ENCODE measurements around the gene SLC17A7.
A peak's percentile ranks its signal among the peaks of the same experiment; 100 is the strongest.
"Not testable (repeated sequence)": the region's sequence is repeated elsewhere in the genome, so short reads cannot be mapped to it uniquely, and the experiment has no call there.

SLC17A7 gene

DNA sequence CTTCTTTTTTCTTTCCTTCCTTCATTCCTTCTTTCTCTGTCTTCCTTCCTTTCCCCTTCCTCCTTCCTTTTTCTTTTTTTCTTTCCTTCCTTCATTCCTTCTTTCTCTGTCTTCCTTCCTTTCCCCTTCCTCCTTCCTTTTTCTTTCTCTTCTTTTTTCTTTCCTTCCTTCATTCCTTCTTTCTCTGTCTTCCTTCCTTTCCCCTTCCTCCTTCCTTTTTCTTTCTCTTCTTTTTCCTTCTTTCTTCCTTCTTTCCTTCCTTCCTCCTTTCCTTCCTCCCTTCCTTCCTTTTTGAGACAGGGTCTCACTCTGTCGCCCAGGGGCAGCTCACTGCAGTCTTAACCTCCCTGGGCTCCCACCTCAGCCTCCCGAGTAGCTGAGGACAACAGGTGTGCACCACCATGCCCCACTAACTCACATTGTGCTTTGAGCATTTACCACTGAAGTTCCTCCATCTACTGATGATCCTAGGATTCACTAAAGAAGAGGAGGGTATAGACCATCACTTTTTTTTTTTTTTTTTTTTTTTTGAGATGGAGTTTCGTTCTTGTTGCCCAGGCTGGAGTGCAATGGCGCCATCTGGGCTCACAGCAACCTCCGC lies 2.9 kb upstream of the SLC17A7 start:
- not testable (repeated sequence) for H3K27ac ChIP-seq (ENCODE audit: low read depth, low read length); H2AFZ ChIP-seq (ENCODE audit: insufficient read depth, low read length, poor library complexity); H2BK5ac ChIP-seq (ENCODE audit: low read depth, low read length, poor library complexity); H2AK5ac ChIP-seq (ENCODE audit: low read length); H3K4me1 ChIP-seq (ENCODE audit: control insufficient read depth in 1 of 2, insufficient read depth in 2 of 2, low read length in 2 of 2); H2BK12ac ChIP-seq (ENCODE audit: low read length); H3K4ac ChIP-seq (ENCODE audit: low read depth, low read length); H4K12ac ChIP-seq (ENCODE audit: low read depth, low read length); H2BK120ac ChIP-seq (ENCODE audit: insufficient read depth, low read length, poor library complexity); H3K4me2 ChIP-seq (ENCODE audit: low read length); H3K79me1 ChIP-seq (ENCODE audit: low read length); H4K91ac ChIP-seq (ENCODE audit: low read depth, low read length); H3K9ac ChIP-seq (ENCODE audit: low read length); H3K18ac ChIP-seq (ENCODE audit: low read length); DNase-seq; H3K23ac ChIP-seq (ENCODE audit: low read length); H3K14ac ChIP-seq (ENCODE audit: low read length); H3K9me3 ChIP-seq (ENCODE audit: insufficient read depth, low read depth, low read length); H3K79me2 ChIP-seq (ENCODE audit: control insufficient read depth, insufficient read depth, low read length, poor library complexity); H3K4me3 ChIP-seq (ENCODE audit: low read depth, low read length)
- Histone ChIP-seq H3K27me3 (ENCODE audit: insufficient read depth, low read length) (peaks cover 31% of the 10 kb centered on the region), H3K36me3 (ENCODE audit: control insufficient read depth in 1 of 2, insufficient read depth in 2 of 2, low read length in 2 of 2) (peaks cover 19 to 24% of the 10 kb centered on the region in 2 experiments), H4K8ac (ENCODE audit: low read depth, low read length) (peak overlapping the region; percentile 10)
- WGBS (ENCODE audit: extremely low coverage, insufficient coverage, insufficient read length), result no CpG with 5 or more reads among the region's 5 CpGs

DNA sequence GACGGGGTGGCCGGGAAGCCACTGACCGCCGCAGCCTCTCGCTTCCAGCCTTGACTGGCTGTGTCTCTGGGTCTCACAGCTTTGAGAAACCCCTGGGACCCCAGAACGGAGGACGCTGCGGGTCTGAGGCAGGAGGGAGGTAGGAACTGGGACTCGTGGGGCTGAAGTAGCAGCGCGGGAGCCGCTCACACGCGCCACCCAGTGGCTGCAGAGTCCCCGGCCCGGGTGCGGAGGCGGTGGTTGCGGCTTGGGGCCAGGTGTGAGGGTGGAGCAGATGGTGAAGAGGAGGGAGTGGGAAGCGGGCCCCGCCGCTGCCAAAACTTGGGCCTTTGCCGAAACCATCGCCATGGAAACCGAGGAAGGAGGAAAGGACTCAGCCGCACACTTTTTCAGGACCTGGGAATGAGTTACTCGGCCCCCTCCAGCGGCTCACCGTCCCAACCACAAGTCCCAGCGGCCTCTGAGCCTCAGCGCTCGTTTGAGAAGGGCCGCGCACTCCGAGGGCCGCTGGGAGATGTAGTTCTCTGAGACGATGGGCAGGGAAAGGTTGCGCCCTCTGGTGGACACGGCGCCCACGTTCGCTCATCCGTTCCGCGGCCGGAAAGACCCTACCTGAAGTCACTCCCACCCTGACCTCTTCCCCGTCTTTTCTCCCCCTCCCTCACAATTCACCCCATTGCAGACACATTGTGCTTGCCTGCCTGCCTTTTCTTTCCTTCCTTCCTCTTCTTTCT lies 2.2 kb upstream of the SLC17A7 start:
- Histone ChIP-seq H2BK5ac (ENCODE audit: low read depth, low read length, poor library complexity) (no peak overlapping the region), H3K4me1 (ENCODE audit: control insufficient read depth in 1 of 2, insufficient read depth in 2 of 2, low read length in 2 of 2) (no peaks in the 10 kb centered on the region), H3K9ac (ENCODE audit: low read length) (peak overlapping the region; percentile 57), H2BK120ac (ENCODE audit: insufficient read depth, low read length, poor library complexity) (peak overlapping the region; percentile 7), H3K36me3 (ENCODE audit: control insufficient read depth in 1 of 2, insufficient read depth in 2 of 2, low read length in 2 of 2) (peaks cover 17 to 21% of the 10 kb centered on the region in 2 experiments), H3K4me3 (ENCODE audit: low read depth, low read length) (peak overlapping the region; percentile 75), H3K18ac (ENCODE audit: low read length) (peak overlapping the region; percentile 3), H3K79me2 (ENCODE audit: control insufficient read depth, insufficient read depth, low read length, poor library complexity) (peaks cover 3% of the 10 kb centered on the region), H4K12ac (ENCODE audit: low read depth, low read length) (peak overlapping the region; percentile 38), H4K8ac (ENCODE audit: low read depth, low read length) (peak overlapping the region; percentile 8), H2AFZ (ENCODE audit: insufficient read depth, low read length, poor library complexity) (peak overlapping the region; percentile 35), H3K27ac (ENCODE audit: low read depth, low read length) (no peak overlapping the region), H3K14ac (ENCODE audit: low read length) (peak overlapping the region; percentile 33), H3K9me3 (ENCODE audit: insufficient read depth, low read depth, low read length) (peaks cover 5% of the 10 kb centered on the region), H3K23ac (ENCODE audit: low read length) (no peak overlapping the region), H3K27me3 (ENCODE audit: insufficient read depth, low read length) (peaks cover 37% of the 10 kb centered on the region), H2BK12ac (ENCODE audit: low read length) (no peak overlapping the region), H3K4ac (ENCODE audit: low read depth, low read length) (no peak overlapping the region), H3K4me2 (ENCODE audit: low read length) (peak overlapping the region; percentile 94), H2AK5ac (ENCODE audit: low read length) (no peak overlapping the region), H4K91ac (ENCODE audit: low read depth, low read length) (peak overlapping the region; percentile 49), H3K79me1 (ENCODE audit: low read length) (peaks cover 5% of the 10 kb centered on the region)
- DNase-seq, result peak; percentile 93 to 96
- no CpG with 5 or more reads among the region's 47 CpGs for WGBS (ENCODE audit: extremely low coverage, insufficient coverage, insufficient read length)

GRCh38 chr19:49442771-49443365 lies 1.5 kb upstream of the SLC17A7 start:
- peak overlapping the region; percentile 8 for H4K8ac ChIP-seq (ENCODE audit: low read depth, low read length)
- no CpG with 5 or more reads among the region's 43 CpGs for WGBS (ENCODE audit: extremely low coverage, insufficient coverage, insufficient read length)
- H3K79me1 ChIP-seq (ENCODE audit: low read length), result peaks cover 5% of the 10 kb centered on the region

DNA sequence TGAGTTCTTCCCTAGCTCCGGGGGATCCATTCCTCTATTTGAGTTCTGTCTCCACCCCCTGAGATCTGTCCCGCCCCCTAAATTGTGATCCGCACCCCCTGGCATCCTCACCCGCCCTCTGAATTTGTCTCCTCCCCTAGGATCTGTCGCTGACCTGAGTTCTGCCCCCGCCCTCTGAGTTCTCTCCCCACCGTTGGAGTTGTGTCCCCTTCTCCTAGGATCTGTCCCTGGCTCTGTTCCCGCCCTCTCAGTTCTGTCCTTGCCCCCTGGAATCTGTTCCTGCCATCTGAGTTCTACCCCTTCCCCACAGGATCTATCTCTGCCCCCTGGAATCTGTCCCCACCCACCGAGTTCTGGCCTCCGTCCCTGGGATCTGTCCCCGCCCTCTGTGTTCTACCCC lies 1.0 kb upstream of the SLC17A7 start:
- Histone ChIP-seq H3K79me2 (ENCODE audit: control insufficient read depth, insufficient read depth, low read length, poor library complexity) (peaks cover 3% of the 10 kb centered on the region), H3K14ac (ENCODE audit: low read length) (no peak overlapping the region), H3K4me1 (ENCODE audit: control insufficient read depth in 1 of 2, insufficient read depth in 2 of 2, low read length in 2 of 2) (no peaks in the 10 kb centered on the region), H3K36me3 (ENCODE audit: control insufficient read depth in 1 of 2, insufficient read depth in 2 of 2, low read length in 2 of 2) (peaks cover 10 to 11% of the 10 kb centered on the region in 2 experiments), H3K27me3 (ENCODE audit: insufficient read depth, low read length) (peaks cover 46% of the 10 kb centered on the region), H3K9ac (ENCODE audit: low read length) (no peak overlapping the region), H3K9me3 (ENCODE audit: insufficient read depth, low read depth, low read length) (peaks cover 5% of the 10 kb centered on the region), H3K27ac (ENCODE audit: low read depth, low read length) (no peak overlapping the region), H2BK120ac (ENCODE audit: insufficient read depth, low read length, poor library complexity) (no peak overlapping the region), H3K18ac (ENCODE audit: low read length) (no peak overlapping the region), H3K4me3 (ENCODE audit: low read depth, low read length) (no peak overlapping the region), H3K79me1 (ENCODE audit: low read length) (peaks cover 5% of the 10 kb centered on the region), H3K4me2 (ENCODE audit: low read length) (peak overlapping the region; percentile 36), H4K8ac (ENCODE audit: low read depth, low read length) (no peak overlapping the region), H4K91ac (ENCODE audit: low read depth, low read length) (no peak overlapping the region), H4K12ac (ENCODE audit: low read depth, low read length) (no peak overlapping the region), H2AK5ac (ENCODE audit: low read length) (no peak overlapping the region), H3K4ac (ENCODE audit: low read depth, low read length) (no peak overlapping the region), H3K23ac (ENCODE audit: low read length) (no peak overlapping the region), H2BK5ac (ENCODE audit: low read depth, low read length, poor library complexity) (no peak overlapping the region), H2AFZ (ENCODE audit: insufficient read depth, low read length, poor library complexity) (no peak overlapping the region), H2BK12ac (ENCODE audit: low read length) (peak overlapping the region; percentile 13)
- no CpG with 5 or more reads among the region's 11 CpGs for WGBS (ENCODE audit: extremely low coverage, insufficient coverage, insufficient read length)
- no peak for DNase-seq

More at GRCh38 chr19:49442771-49443365, 1.5 kb upstream of the SLC17A7 start:
- Histone ChIP-seq H3K36me3 (ENCODE audit: control insufficient read depth in 1 of 2, insufficient read depth in 2 of 2, low read length in 2 of 2) (peaks cover 12 to 15% of the 10 kb centered on the region in 2 experiments), H3K9ac (ENCODE audit: low read length) (peak overlapping the region; percentile 57), H2AK5ac (ENCODE audit: low read length) (no peak overlapping the region), H3K23ac (ENCODE audit: low read length) (no peak overlapping the region), H3K9me3 (ENCODE audit: insufficient read depth, low read depth, low read length) (peaks cover 5% of the 10 kb centered on the region), H2BK12ac (ENCODE audit: low read length) (no peak overlapping the region), H3K27ac (ENCODE audit: low read depth, low read length) (no peak overlapping the region), H3K4me3 (ENCODE audit: low read depth, low read length) (peak overlapping the region; percentile 75), H3K4ac (ENCODE audit: low read depth, low read length) (no peak overlapping the region), H3K4me2 (ENCODE audit: low read length) (peak overlapping the region; percentile 94), H3K27me3 (ENCODE audit: insufficient read depth, low read length) (peaks cover 43% of the 10 kb centered on the region), H4K91ac (ENCODE audit: low read depth, low read length) (peak overlapping the region; percentile 49), H2AFZ (ENCODE audit: insufficient read depth, low read length, poor library complexity) (peak overlapping the region; percentile 35), H3K14ac (ENCODE audit: low read length) (peak overlapping the region; percentile 4), H2BK120ac (ENCODE audit: insufficient read depth, low read length, poor library complexity) (peak overlapping the region; percentile 7), H3K18ac (ENCODE audit: low read length) (peak overlapping the region; percentile 3), H3K79me2 (ENCODE audit: control insufficient read depth, insufficient read depth, low read length, poor library complexity) (peaks cover 3% of the 10 kb centered on the region), H3K4me1 (ENCODE audit: control insufficient read depth in 1 of 2, insufficient read depth in 2 of 2, low read length in 2 of 2) (no peaks in the 10 kb centered on the region), H2BK5ac (ENCODE audit: low read depth, low read length, poor library complexity) (no peak overlapping the region), H4K12ac (ENCODE audit: low read depth, low read length) (peak overlapping the region; percentile 14)
- peak; percentile 88 to 92 for DNase-seq

Measured in trophoblast cell (in vitro differentiated cells and primary cell).